OCI-LY1 (cell line): ENCODE measurements around the gene CCR3.

Source experiments
- EZH2 ChIP-seq: fragments of 200-600 bp; sonication (generic), shearing (Covaris generic); IDR thresholded peaks from 2 replicates; pipeline ENCODE4 v1.8.0; 2017; ENCODE audit warnings: borderline replicate concordance, mixed run types, mild to moderate bottlenecking, antibody characterized with exemption, low read length, moderate library complexity, mixed read lengths
- TF ChIP-seq, protein P1 (sequence below): fragments of 200-600 bp; sonication (generic), shearing (Covaris generic); IDR thresholded peaks from 2 replicates; pipeline ENCODE4 v1.5.1; 2017; ENCODE audit warnings: mild to moderate bottlenecking, antibody characterized with exemption, low read length, moderate library complexity, mixed read lengths

DNA sequence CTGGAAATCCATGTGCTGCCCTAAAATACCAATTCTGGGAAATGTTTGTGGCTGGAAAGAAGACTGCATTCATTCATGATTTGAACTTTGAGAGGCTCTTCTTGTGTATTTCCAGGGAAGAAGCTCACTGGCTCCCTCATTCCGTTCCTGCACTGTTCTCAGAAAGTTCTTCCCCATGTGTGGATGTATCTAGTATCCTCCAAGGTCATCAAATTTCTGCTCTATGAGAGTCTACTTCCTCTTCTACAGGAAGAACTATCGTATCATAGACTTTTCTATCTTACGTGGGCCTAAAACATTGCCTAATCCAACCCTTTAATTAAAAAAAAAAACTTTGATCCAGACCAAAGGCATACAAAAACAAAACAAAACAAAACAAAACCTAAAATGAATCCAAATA, 2.9 kb downstream of the CCR3 start:
- TF ChIP-seq, protein P1, sequence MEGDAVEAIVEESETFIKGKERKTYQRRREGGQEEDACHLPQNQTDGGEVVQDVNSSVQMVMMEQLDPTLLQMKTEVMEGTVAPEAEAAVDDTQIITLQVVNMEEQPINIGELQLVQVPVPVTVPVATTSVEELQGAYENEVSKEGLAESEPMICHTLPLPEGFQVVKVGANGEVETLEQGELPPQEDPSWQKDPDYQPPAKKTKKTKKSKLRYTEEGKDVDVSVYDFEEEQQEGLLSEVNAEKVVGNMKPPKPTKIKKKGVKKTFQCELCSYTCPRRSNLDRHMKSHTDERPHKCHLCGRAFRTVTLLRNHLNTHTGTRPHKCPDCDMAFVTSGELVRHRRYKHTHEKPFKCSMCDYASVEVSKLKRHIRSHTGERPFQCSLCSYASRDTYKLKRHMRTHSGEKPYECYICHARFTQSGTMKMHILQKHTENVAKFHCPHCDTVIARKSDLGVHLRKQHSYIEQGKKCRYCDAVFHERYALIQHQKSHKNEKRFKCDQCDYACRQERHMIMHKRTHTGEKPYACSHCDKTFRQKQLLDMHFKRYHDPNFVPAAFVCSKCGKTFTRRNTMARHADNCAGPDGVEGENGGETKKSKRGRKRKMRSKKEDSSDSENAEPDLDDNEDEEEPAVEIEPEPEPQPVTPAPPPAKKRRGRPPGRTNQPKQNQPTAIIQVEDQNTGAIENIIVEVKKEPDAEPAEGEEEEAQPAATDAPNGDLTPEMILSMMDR, result no peak
- TF ChIP-seq EZH2, result no peak
